GM19023 (cell line): ENCODE measurements around the gene CIAO2B.

Source experiments
- ATAC-seq: cut with Tn5 transposase; IDR thresholded peaks from one replicate; pipeline ENCODE4 v1.9.1; 2021; ENCODE audit warnings: mild to moderate bottlenecking, moderate library complexity; ENCODE audit not compliant: unreplicated experiment

The CIAO2B gene

GRCh38 chr16:66890799-66891198 is 43.4 kb downstream of the CIAO2B start:
- ATAC-seq: no peak

GRCh38 chr16:66889622-66890021 is 44.6 kb downstream of the CIAO2B start:
- ATAC-seq: no peak

GRCh38 chr16:66888647-66889615 is 45.3 kb downstream of the CIAO2B start:
- ATAC-seq: no peak

- no peak for ATAC-seq
Measured at GRCh38 chr16:66886914-66887313, 47.3 kb downstream of the CIAO2B start.

GRCh38 chr16:66886321-66886720 is 47.9 kb downstream of the CIAO2B start:
- no peak for ATAC-seq

- no peak for ATAC-seq
Measured at GRCh38 chr16:66885491-66885890, 48.7 kb downstream of the CIAO2B start.

GRCh38 chr16:66882702-66883101 is 51.5 kb downstream of the CIAO2B start:
- no peak for ATAC-seq
